GM19372 (cell line): ENCODE results near the gene GPX3.

Experiments used
- ATAC-seq: cut with Tn5 transposase; IDR thresholded peaks from one replicate; pipeline ENCODE4 v1.9.1; 2021; ENCODE audit warnings: mild to moderate bottlenecking, low read depth, moderate library complexity; ENCODE audit not compliant: unreplicated experiment

The GPX3 gene

GRCh38 chr5:151012862-151013261 is 7.5 kb upstream of the GPX3 start:
- ATAC-seq = no peak

- ATAC-seq = no peak
These were observed 5.6 kb upstream of the GPX3 start for GRCh38 chr5:151014680-151015343.

GRCh38 chr5:151015974-151016587 is 4.3 kb upstream of the GPX3 start:
- no peak for ATAC-seq

GRCh38 chr5:151016700-151017099 is 3.7 kb upstream of the GPX3 start:
- ATAC-seq = no peak

GRCh38 chr5:151017897-151018296 is 2.5 kb upstream of the GPX3 start:
- ATAC-seq = no peak

- no peak for ATAC-seq
These were observed 1.5 kb upstream of the GPX3 start for GRCh38 chr5:151018846-151019245.

- no peak for ATAC-seq
These were observed 1.1 kb upstream of the GPX3 start for GRCh38 chr5:151019331-151019730.

GRCh38 chr5:151021746-151022145 is 1.4 kb downstream of the GPX3 start:
- ATAC-seq = no peak

- ATAC-seq = no peak
These were observed 2.2 kb downstream of the GPX3 start for GRCh38 chr5:151022511-151023018.

- no peak for ATAC-seq
These were observed 2.7 kb downstream of the GPX3 start for GRCh38 chr5:151023047-151023615.

- no peak for ATAC-seq
These were observed 3.3 kb downstream of the GPX3 start for GRCh38 chr5:151023651-151024050.

GRCh38 chr5:151024440-151025249 is 4.3 kb downstream of the GPX3 start:
- no peak for ATAC-seq

GRCh38 chr5:151025250-151025606 is 4.8 kb downstream of the GPX3 start:
- ATAC-seq = no peak

- no peak for ATAC-seq
These were observed 5.7 kb downstream of the GPX3 start for GRCh38 chr5:151026088-151026487.

- ATAC-seq = no peak
These were observed 6.3 kb downstream of the GPX3 start for GRCh38 chr5:151026679-151027078.

GRCh38 chr5:151027961-151028479 is 7.6 kb downstream of the GPX3 start:
- no peak for ATAC-seq

GRCh38 chr5:151028717-151029116 is 8.3 kb downstream of the GPX3 start:
- ATAC-seq = no peak

- no peak for ATAC-seq
These were observed 9.0 kb downstream of the GPX3 start for GRCh38 chr5:151029179-151030055.

GRCh38 chr5:151030056-151030336 is 9.6 kb downstream of the GPX3 start:
- ATAC-seq = no peak

- ATAC-seq = no peak
These were observed 10.0 kb downstream of the GPX3 start for GRCh38 chr5:151030379-151030778.
